NCI-H1048 (cell line): ENCODE measurements around the gene KANK3.
"Not testable (repeated sequence)": the region's sequence is repeated elsewhere in the genome, so short reads cannot be mapped to it uniquely, and the experiment has no call there.

Source experiments
- DNase-seq: peaks from one replicate; lab custom pipeline; 2025; lab: John Stamatoyannopoulos, UW

KANK3 gene

DNA sequence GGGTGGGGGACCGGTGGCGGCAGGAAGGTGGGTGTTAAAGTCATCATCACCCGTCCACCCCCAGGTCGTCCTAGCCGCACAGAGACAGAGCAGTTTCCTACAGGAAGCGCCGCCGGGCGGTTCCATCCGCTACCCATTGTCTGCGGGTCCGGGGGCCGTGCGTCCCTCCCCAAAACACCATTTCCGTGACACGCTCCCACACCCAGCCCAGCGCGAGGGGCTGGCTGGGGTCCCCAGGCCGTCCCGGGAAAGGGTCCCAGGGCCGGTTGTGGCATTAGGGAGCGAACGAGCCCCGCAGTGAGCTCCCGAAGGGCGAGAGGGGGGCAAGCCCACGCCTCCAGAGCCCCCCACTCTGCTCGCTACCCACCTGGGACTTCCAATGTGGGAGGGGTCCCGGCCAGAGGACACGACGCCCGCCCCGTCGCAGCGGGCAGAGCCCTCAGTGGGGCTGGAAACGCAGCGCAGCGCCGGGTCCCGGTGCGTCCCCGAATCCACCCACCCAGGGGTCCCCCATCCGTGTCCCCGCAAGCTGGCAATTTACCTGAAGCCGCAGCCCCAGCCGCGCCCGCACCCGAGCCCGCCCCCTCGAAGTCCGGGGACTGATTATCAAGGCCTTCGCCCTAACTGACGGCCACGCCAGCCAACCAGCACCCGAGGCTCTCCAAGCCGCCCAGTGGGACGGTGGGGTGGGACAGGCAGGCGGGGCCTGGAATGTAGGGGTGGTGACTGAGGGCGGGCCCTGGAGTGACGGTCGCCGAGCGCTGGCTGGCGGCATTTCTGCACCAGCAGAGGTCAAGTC is at the start of gene KANK3:
Gene KANK3, minus strand, starts transcription at position 579 of the 799 bp plus-strand sequence. CDS start 5,434 bp downstream, outside the sequence.
- DNase-seq = peak; percentile 84

DNA sequence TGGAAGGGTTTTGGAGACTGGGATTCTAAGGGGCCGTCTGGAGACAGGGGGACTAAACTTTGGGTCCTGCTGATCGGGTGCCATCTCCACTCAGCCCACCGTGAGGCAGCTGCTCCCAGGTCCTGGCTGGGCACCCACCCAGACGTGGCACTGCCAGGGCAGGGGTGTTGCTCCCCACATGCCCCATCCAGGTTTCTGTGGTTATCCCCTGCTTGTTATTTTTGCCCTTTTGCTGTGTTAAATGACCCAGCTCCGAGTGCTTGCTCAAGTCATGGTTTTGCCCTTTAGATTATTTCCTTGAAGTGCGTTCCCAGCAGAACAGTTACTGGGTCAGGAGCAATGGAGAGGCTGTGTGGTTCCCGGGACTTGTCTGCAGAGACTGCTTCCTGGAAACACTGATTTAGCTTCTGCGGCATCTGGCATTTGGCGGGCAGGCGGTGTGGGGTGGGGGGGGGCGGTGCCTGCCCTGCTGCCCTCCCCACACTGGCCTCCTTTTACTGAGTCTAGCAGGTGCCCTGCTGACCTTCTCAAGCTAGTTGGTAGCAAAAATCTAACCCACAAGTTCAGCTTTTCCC is 49.0 kb upstream of the KANK3 start:
- DNase-seq = no peak

DNA sequence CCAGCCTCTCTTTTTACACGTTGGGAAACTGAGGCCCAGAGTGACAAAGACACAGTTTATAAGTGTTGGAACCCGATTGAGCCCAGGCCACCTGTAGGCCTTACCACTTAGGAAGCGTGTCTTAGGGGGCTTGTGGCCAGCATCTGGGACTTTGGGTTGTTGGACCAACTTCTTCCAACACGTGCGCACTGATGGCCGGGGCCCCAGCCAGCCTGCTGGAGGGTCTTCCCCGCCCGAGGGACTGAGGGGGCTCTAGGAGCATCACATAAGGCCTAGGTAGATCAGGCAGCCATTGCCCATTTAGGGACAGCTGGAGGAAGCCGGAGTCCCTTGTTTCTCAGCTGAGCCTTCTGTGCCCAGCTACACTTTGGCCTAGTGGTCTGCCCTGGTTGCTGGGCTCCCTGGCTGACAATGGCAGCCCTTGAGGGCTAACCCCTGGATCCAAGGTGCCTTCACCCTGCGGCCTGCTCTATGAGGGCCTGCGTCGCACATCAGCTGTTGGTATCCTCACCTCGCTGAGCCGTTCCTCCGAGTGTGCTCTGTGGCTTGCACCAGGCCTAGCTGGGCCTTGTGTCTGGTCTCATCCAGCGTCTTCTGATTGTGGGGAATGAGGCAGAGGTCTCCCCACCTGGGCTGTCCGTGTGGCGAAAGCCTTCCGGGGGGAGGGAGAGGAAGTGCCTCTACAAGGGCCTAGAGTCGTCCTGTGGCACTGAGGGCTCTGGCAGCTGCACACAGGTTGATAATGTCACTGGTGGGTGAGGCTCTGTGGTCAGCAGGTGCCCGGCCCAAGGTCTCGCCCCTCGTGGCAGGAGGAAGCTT is 48.3 kb upstream of the KANK3 start:
- DNase-seq = no peak

DNA sequence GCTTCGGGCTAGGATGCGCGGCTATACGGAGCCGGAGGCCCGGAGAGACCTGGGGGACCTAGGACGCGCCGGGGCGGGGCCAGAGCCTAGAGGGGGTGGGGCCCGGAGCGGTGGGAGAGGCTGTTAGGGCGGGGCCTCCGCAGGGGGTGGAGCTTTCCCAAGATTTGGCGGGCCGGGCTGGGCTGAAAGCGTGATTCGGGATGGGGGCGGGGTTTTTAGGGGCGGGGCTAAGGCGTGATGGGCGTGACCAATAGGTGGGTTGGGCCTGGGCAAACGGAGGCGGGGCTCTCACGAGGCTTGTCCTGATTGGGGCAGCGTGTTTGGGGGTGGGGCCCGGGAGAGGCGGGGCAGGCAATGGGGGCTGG is 47.5 kb upstream of the KANK3 start:
- DNase-seq = peak; percentile 89

DNA sequence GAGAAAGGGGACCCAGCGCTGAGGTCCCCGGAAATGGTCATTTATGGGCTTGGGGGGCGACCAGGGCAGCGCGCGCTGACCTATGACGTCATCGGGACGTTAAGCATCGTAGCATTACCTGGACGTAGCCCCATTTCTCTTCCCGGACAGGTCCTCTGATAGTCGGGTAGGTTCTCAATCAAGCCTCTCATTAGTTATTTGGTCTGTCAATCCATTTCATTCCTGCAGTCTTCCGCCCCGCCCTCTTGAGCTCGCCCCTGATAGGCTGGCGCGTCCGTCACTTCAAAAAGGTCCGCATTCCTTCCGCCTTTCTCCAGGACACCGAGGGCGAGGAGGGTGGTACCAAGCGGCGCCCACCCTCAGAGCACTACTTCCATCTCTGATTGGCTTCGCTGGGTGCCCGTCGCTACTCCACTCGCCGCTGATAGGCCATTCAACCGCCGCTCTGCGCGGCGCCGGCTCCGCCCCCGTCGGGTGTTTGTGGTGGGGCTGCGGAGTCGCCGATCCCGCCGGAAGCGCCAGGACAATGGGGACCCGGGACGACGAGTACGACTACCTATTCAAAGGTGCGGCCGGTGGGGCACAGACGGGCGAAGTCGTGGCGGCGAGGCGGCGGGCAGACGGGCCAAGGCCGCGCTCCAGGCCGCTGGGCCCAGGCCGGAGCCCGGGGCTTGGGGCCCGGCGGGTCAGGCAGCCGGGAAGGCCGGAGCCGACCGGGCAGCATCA is 47.0 kb upstream of the KANK3 start, which contains the start of gene RAB11B:
Gene RAB11B, plus strand, starts transcription at position 470 of the 726 bp plus-strand sequence. Its CDS starts 57 bp downstream, at position 527.
- DNase-seq = peak; percentile 98

DNA sequence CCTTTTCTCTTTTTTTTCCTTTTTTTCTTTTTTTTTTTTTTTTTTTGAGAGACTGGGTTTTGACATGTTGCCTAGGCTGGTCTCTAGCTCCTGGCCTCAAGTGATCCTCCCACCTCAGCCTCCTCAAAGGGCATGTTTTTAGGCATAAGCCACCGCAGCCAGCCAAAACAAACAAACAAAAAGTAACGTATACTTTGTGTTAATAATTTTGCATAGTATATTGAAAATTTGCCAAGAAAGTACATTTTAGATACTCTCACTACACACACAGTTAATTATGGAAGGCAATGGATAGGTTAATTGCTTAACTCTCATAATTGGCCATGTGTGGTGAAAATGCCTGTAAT is 45.5 kb upstream of the KANK3 start:
- no peak for DNase-seq

DNA sequence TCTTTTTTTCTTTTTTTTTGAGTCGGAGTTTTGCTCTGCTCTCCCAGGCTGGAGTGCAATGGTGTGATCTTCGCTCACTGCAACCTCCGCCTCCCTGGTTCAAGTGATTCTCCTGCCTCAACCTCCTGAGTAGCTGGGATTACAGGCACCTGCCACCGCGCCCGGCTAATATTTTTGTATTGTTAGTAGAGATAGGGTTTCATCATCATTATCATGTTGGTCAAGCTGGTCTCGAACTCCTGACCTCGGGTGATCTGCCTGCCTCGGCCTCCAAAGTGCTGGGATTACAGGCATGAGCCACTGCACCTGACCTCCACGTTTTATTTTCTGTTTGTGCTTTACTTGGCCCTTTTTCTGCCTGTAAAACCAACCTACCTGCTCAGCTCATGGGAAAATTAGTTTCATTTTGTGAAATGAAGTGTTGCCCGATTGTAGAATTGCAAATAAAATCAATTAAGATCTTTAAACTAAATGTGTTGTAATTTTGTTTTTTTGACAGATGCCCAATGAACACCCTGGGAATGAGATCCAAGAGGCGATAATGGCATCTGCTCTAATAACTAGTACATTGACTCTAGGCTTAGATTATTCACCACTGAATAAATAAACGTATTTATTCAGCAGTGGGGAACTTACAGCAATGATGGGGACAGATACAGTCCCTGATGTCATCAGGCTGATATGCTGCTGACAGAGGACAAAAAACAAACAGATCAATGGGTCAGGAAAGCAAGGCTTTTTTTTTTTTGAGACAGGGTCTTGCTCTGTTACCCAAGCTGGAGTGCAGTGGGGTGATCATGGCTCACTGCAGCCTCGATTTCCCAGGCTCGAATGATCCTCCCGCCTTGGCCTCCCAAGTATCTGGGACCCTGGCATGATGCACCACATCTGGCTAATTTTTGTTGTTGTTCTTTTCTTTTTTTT is 44.9 kb upstream of the KANK3 start:
- no peak for DNase-seq

DNA sequence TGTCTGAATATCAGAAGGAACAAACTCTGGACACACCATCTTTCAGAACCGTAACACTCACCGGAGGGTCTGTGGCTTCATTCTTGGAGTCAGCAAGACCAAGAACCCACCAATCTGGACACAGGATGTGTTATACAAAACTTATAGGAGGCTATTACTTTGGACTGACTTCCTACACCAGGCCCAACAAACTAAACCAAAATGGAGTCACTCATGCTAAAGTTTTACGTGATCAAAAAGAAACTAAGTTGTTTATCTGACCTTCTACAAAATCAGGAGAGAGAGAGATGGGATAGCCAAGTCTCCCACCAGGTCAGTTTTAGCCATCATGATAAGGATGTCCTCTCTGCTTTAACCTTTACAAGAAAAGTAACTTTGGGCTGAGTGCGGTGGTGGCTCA is 43.9 kb upstream of the KANK3 start:
- no peak for DNase-seq

DNA sequence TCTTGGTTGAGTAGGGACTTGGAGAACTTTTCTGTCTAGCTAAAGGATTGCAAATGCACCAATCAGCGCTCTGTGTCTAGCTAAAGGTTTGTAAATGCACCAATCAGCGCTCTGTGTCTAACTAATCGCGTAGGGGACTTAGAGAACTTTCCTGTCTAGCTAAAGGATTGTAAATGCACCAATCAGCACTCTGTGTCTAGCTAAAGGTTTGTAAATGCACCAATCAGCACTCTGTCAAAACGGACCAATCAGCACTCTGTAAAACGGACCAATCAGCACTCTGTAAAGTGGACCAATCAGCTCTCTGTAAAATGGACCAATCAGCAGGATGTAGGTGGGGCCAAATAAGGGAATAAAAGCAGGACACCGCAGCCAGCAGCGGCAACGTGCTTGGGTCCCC is 43.4 kb upstream of the KANK3 start:
- DNase-seq = not testable (repeated sequence)

DNA sequence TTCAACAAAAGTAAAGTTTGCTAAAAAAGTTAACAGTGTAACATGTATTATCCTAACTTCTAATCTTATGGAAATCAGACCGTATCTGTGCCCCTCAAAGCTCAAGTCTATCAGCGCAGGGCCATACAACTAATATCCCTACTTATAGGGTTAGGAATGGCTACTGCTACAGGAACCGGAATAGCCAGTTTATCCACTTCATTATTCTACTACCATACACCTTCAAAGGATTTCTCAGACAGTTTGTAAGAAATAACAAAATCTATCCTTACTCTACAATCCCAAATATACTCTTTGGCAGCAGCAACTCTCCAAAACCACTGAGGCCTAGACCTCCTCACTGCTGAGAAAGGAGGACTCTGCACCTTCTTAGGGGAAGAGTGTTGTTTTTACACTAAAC is 42.5 kb upstream of the KANK3 start:
- not testable (repeated sequence) for DNase-seq

DNA sequence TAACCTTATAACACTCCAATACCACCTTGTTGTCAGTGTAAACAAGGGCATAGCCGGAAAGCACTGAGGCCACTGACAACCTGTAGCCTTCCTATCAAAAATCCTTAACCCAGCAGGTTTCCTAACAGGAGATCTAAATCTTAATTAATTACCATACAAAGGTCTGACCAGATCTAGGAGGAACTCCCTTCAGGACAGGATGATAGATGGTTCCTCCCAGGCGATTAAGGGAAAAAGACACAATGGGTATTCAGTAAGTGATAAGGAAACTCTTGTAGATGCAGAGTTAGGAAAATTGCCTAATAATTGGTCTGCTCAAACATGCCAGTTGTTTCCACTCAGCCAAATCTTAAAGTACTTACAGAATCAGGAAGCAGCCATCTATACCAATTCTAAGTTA is 42.0 kb upstream of the KANK3 start:
- DNase-seq = not testable (repeated sequence)

DNA sequence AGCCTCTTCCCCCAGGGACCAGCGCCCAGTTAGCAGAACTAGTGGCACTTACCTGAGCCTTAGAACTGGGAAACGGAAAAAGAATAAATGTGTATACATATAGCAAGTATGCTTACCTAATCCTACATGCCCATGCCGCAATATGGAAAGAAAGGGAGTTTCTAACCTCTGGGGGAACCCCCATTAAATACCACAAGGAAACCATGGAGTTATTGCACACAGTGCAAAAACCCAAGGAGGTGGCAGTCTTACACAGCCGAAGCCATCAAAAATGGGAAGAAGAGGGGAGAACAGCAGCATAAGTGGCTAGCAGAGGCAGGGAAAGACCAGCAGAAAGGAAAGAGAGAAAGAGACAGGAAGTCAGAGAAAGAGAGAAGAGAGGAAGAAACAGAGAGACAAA is 41.5 kb upstream of the KANK3 start:
- not testable (repeated sequence) for DNase-seq

DNA sequence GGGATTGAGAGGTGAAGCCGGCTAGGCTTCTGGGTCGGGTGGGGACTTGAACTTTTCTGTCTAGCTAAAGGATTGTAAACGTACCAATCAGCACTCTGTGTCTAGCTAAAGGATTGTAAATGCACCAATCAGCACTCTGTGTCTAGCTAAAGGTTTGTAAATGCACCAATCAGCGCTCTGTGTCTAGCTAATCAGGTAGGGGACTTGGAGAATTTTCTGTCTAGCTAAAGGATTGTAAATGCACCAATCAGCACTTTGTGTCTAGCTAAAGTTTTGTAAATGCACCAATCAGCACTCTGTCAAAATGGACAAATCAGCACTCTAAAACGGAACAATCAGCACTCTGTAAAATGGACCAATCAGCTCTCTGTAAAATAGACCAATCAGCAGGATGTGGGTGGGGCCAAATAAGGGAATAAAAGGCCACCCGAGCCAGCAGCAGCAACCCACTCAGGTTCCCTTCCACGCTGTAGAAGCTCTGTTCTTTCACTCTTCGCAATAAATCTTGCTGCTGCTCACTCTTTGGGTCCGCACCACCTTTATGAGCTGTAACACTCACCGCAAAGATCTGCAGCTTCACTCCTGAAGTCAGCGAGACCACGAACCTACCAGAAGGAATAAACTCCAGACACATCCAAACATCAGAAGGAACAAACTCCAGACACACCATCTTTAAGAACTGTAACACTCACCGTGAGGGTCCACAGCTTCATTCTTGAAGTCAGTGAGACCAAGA is 36.3 kb upstream of the KANK3 start:
- not testable (repeated sequence) for DNase-seq

DNA sequence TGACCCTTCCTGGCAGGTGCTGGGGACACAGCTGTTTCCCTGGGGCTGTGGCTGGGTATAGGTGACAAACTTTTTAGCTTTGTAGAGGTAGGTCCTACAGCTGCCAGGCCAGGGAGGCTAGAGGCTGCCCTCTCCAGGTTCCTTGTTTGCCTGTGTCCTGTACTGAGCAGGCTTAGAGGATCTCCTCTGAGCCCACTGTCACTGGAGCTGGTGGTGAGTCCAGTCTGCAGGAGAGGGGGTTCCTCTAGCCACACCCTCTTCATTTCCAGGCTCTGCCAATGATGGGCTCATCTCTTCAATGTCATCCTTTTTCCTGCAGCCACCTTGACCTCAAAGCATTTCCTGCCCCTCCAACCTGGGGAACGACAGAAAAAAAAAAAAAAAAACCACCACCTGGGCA is 34.5 kb upstream of the KANK3 start:
- no peak for DNase-seq

DNA sequence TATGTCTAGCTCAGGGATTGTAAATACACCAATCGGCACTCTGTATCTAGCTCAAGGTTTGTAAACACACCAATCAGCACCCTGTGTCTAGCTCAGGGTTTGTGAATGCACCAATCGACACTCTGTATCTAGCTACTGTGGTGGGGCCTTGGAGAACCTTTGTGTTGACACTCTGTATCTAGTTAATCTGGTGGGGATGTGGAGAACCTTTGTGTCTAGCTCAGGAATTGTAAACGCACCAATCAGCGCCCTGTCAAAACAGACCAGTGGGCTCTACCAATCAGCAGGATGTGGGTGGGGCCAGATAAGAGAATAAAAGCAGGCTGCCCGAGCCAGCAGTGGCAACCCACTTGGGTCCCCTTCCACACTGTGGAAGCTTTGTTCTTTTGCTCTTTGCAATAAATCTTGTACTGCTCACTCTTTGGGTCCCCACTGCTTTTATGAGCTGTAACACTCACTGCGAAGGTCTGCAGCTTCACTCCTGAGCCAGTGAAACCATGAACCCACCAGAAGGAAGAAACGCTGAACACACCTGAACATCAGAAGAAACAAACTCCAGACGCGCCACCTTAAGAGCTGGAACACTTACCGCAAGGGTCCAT is 33.4 kb upstream of the KANK3 start:
- DNase-seq = not testable (repeated sequence)

DNA sequence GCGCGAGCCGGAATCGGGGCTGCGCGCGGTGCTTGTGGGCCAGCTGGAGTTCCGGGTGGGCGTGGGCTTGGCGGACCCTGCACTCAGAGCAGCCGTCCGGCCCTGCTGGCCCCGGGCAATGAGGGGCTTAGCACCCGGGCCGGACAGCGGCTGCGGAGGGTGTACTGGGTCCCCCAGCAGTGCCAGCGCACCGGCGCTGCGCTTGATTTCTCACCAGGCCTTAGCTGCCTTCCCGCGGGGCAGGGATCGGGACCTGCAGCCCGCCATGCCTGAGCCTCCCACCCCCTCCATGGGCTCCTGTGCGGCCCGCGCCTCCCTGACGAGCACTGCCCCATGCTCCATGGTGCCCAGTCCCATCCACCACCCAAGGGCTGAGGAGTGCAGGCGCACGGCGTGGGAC is 32.7 kb upstream of the KANK3 start:
- DNase-seq = not testable (repeated sequence)

DNA sequence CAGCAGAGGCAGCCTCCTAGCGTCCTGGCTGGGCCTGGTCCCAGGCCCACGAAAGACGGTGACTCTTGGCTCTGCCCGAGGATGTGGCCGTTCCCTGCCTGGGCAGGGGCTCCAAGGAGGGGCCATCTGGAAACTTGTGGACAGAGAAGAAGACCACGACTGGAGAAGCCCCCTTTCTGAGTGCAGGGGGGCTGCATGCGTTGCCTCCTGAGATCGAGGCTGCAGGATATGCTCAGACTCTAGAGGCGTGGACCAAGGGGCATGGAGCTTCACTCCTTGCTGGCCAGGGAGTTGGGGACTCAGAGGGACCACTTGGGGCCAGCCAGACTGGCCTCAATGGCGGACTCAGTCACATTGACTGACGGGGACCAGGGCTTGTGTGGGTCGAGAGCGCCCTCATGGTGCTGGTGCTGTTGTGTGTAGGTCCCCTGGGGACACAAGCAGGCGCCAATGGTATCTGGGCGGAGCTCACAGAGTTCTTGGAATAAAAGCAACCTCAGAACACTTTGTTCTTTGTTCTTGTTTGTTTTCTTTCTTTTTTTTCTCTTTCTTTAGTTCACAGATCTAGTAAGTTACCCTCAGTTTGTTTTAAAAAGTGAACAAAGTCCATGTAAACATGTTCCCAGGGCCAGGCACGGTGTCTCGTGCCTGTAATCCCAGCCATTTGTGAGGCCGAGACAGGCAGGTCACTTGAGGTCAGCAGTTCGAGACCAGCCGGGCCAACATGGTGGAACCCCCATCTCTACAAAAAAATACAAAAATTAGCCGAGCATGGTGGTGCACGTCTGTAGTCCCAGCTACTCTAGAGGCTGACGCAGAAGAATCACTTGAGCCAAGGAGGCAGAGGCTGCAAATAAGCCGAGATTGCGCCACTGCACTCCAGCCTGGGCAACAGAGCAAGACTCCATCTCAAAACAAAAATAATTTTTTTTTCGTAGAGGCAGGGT is 31.1 kb upstream of the KANK3 start:
- DNase-seq = no peak

DNA sequence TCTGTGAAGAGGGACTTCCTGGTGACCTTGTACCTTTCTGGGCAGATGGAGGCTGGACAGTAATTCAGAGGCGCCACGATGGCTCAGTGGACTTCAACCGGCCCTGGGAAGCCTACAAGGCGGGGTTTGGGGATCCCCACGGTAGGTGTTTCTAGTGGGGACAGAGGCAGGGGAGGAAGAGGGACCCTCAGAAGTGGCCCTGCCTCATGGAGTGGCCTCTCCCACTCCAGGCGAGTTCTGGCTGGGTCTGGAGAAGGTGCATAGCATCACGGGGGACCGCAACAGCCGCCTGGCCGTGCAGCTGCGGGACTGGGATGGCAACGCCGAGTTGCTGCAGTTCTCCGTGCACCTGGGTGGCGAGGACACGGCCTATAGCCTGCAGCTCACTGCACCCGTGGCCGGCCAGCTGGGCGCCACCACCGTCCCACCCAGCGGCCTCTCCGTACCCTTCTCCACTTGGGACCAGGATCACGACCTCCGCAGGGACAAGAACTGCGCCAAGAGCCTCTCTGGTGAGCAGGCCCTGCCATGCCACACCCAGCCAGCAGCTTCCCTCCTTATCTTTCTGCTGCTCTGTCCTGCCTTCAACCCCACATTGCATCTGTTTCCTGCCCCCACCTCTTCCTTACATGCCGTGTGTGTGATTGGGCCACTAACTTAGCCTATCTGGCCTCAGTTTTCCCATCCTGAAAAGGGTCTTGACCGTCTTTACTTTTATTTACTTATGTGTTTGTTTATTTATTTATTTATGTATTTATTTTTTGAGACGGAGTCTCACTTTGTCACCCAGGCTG is 28.1 kb upstream of the KANK3 start:
- no peak for DNase-seq
